H7 (cell line): Measurements from ENCODE around the gene SGK1. TPM values are rescaled to one million over a fixed set of nuclear protein-coding genes. Genes with fewer than 3 reads are reported as not detected.
"Not testable (repeated sequence)": the region's sequence is repeated elsewhere in the genome, so short reads cannot be mapped to it uniquely, and the experiment has no call there.

Experiments used
- DNase-seq: peaks from one replicate; pipeline ENCODE4 v3.0.0; 2012
- H3K27me3 ChIP-seq: 2 replicates; pipeline ENCODE4 v1.6.0; 2011; ENCODE audit warnings: mild to moderate bottlenecking, low read length; ENCODE audit not compliant: control insufficient read depth, insufficient read depth
- H3K36me3 ChIP-seq: replicated peaks from 2 replicates; pipeline ENCODE4 v1.5.1; 2011; ENCODE audit warnings: low read length; ENCODE audit not compliant: control insufficient read depth, insufficient read depth
- H3K4me3 ChIP-seq: 2 replicates; pipeline ENCODE4 v1.5.1; 2011; ENCODE audit warnings: low read depth, mild to moderate bottlenecking, control low read depth, low read length, moderate library complexity; ENCODE audit not compliant: insufficient read depth
- total RNA-seq: library from RNA; depleted of rRNA; stranded (reverse); fragments of >200 nt; shearing (Covaris generic); gene quantifications from 2 replicates; pipeline ENCODE4 v1.2.3, GENCODE V29; 2014

The SGK1 gene
- total RNA-seq, 1 experiment from 2014 or later: 12.8 TPM

DNA sequence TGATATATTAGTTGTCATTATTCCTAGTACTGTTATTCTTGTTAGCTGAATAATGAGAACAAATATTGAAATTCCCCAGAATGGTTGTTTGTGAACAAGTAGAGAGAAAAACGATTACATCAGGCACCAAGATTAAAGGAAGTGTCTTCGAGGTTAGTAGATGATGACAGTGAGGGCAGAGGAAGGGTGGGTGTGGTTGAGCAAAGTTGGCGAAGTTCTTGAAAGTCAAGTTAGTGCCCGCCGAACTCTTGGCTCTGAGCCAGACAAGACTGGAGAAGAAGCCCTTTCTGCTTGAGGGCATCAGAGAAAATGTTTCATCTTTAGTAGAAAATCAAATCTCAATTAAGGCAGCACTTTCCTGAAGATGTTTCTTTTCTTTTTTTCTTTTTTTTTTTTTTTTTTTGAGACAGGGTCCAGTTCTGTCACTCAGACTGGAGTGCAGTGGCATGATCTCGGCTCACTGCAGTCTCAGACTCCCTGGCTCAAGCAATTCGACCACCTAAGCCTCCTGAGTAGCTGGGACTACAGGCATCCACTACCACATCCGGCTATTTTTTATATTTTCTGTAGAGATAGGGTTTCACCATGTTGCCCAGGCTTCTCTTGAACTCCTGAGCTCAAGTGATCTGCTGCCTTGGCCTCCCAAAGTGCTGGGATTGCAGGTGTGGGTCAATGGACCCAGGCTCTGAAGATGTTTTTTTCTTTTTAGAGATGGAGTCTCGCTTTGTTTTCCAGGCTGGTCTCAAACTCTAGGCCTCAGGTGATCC is 77.1 kb downstream of the SGK1 start:
- no peak overlapping the region for H3K4me3 ChIP-seq
- H3K36me3 ChIP-seq: no peaks in the 10 kb centered on the region
- H3K27me3 ChIP-seq: no peaks in the 10 kb centered on the region
- DNase-seq: no peak

DNA sequence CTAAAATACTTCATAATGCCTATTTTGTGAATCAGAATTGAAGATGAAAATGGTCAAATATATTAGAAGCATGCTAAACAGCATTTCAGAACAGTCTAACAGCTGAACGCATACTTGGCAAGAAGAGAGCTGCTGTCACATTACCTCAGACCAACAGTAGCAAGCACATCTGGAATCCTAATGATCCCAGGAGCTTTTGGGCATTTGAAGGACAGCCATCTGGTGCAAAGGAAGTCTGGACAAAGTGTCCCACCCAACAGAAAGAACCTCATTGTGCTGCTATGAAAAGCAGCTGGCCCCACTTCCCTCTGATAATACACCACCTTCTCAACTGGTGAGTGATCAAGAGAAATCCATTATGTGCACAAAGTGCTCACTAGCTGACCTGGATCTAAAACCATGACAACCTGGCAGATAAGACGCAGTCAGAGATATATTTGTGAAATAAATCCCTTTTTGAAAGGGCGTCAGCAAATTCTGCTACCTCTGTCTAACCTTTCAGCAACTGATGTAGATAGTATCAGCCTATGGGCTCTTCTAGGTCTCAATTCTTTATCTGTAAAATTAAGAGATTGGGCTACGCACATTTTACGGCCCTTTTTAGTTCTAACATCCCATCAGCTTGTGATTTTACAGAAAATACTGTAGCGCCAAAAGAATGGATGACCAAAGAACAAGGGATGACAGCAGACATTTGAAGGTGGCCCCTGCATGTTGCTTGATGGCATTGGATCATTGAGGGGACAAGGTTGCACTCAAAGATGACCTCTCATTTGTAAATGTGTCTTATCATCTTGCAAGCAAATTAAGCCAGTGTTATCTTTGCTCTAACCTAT is 78.7 kb downstream of the SGK1 start:
- no peaks in the 10 kb centered on the region for H3K27me3 ChIP-seq
- no peak overlapping the region for H3K4me3 ChIP-seq
- H3K36me3 ChIP-seq: no peaks in the 10 kb centered on the region
- DNase-seq: no peak

DNA sequence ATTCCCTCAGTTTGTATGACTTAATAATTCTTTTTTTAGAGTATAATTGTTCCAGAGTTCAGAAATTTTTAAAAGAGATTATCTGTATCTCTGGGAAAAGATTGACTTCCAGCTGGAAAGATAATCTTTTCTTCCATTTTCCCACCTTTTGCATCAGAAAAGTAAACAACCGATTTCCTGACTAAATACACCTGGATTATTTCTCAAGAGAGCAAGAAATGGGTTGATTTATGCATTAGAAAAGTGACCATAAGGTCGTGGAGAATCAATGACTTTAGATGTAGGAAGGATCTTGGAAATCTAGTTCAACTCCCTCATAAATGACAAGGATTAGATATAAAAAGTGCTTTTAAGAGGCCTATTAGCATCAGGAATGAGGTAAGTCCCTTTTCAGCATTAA is 79.9 kb downstream of the SGK1 start:
- H3K27me3 ChIP-seq: no peaks in the 10 kb centered on the region
- DNase-seq: no peak
- no peak overlapping the region for H3K4me3 ChIP-seq
- H3K36me3 ChIP-seq: no peaks in the 10 kb centered on the region

DNA sequence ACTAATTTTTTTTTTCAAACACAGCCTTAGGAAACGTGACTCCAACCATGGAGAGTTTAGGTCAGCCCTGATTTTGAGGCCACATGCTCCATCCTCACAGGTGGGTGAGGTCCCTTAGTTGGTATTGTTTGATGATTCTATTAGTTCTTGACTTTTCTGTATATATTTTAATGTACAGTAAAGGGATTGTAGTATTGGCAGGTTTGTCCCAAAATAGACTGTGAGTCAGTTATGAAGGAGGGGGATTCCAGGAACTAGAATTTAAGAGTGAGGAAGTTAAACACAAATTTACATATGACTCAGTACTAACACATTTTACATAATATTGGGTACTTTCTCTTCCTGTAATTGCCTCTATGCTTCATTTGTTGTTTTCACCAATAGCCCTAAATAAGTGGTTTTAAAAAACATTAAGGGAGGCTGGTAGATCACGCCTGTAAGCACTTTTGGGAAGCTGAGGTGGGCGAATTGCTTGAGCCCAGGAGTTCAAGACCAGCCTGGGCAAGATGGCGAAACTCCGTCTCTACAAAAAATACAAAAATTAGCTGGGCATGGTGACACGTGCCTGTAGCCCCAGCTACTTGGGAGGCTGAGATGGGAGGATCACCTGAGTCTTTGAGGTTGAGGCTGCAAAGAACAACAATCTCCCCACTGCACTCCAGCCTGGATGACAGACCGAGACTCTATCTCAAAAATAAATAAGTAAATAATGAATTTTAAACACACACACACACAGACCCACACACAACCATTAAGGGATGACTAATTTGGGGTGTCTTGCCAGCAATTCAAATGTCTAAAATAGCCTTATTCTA is 81.8 kb downstream of the SGK1 start:
- DNase-seq: no peak
- Histone ChIP-seq H3K36me3 (no peaks in the 10 kb centered on the region), H3K27me3 (no peaks in the 10 kb centered on the region), H3K4me3 (no peak overlapping the region)

DNA sequence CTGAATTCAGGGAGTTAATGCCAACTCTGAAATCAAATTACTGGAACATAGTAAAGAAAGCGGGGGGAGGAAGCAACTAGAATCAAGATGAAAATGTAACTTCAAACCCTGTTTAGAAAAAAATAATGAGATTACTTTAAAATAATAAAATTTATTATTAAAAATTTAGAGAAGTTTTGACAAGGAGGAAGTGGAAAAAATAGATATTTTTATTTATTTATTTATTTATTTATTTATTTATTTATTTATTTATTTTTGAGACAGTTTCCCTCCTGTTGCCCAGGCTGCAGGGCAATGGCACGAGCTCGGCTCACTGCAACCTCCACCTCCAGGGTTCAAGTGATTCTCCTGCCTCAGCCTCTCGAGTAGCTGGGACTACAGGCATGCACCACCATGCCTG is 82.6 kb downstream of the SGK1 start:
- DNase-seq, H3K4me3 ChIP-seq, H3K36me3 ChIP-seq, H3K27me3 ChIP-seq: not testable (repeated sequence)

DNA sequence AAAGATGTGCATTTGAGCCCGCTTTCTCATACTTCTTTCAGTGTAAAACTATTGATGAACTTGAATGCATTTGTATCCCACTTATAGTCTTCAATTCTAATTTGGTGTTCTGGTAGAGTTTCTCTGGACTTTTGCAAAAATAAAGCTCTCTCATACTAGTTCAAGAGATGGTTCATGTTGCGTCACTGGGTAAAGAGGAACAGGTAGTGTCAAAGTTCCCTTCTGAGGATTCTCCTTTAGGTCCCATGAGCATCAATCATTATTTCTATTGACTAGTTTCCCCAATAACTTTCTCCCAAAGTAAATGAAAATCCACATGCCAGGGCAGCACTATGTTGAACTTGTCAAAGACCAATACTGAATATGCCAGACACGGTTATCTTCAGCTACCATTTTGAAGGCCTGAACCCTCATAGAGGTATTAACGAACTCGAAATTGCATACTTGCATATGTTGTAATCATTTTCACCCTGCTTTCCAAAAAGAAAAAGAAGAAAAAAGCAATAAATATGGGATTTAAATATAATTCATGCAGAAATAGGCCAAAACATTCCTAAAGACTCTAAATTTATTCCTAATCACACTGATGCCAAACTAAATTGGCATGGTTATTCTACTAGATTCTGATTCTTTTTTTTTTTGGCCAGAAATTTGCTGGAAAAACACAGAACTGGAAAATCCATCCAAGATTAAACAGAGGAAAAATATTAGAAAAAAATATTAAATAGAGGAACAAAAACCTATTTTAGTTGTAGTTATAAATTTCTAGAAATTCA is 84.5 kb downstream of the SGK1 start:
- Histone ChIP-seq H3K4me3 (no peak overlapping the region), H3K36me3 (no peaks in the 10 kb centered on the region), H3K27me3 (no peaks in the 10 kb centered on the region)
- DNase-seq: no peak

DNA sequence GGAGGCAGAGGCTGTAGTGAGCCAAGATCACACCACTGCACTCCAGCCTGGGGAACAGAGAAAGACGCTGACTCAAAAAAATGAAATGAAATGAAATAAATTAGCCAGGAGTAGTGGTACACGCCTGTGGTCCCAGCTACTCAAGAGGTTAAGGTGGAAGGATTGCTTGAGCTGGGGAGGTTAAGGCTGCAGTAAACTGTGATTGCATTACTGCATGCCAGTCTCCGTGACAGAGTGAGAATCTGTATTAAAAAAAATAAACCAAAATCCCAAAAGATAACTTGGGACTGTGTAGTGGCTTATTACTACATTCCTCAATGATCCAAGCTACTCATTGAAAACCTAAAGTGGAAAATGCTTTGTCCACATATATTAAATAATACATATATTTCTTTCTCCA is 87.0 kb downstream of the SGK1 start:
- H3K36me3 ChIP-seq: no peaks in the 10 kb centered on the region
- no peak overlapping the region for H3K4me3 ChIP-seq
- no peaks in the 10 kb centered on the region for H3K27me3 ChIP-seq
- no peak for DNase-seq

DNA sequence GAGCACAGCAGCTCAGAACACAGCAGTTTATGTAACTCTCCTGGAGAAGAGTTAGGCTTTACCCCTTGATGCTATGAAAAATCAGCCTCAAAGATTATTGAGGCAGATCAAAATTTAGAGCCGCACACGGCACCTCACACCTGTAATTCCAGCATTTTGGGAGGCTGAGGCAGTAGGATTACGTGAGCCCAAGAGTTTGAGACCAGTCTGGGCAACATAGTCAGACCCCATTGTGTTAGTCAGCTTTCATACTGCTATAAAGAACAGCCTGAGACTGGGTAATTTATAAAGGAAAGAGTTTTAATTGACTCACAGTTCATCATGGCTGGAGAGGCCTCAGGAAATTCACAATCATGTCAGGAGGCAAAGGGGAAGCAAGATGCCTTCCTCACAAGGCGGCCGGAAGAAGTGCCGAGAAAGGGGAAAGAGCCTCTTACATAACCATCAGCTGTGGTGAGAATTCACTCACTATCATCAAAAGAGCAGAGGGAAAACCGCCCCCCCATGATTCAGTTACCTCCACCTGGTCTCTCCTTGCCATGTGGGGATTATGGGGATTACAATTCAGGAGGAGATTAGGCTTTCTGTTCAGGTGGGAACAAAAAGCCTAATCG is 87.7 kb downstream of the SGK1 start:
- no peak for DNase-seq
- Histone ChIP-seq H3K4me3 (no peak overlapping the region), H3K36me3 (no peaks in the 10 kb centered on the region), H3K27me3 (no peaks in the 10 kb centered on the region)

DNA sequence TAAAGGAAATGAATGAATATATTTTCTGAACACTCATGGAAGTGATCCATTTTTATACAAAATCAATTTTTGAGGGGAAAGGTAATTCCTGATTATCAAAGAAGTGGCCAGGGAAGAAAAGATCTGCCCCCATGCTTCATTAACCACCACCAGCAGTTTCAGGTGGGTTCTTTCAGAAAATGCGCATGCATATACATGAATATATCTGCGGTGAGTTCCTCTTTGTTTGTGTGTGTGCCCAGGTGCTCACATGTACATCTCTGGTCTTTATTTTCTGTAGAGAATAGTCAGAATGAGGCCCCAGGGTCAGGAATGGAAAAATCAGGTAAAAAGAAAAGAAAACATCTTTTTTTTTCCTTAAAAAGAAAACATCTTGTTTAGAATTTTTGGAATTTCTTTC is 88.4 kb downstream of the SGK1 start:
- no peaks in the 10 kb centered on the region for H3K36me3 ChIP-seq
- DNase-seq: peak; percentile 27
- no peak overlapping the region for H3K4me3 ChIP-seq
- no peaks in the 10 kb centered on the region for H3K27me3 ChIP-seq

DNA sequence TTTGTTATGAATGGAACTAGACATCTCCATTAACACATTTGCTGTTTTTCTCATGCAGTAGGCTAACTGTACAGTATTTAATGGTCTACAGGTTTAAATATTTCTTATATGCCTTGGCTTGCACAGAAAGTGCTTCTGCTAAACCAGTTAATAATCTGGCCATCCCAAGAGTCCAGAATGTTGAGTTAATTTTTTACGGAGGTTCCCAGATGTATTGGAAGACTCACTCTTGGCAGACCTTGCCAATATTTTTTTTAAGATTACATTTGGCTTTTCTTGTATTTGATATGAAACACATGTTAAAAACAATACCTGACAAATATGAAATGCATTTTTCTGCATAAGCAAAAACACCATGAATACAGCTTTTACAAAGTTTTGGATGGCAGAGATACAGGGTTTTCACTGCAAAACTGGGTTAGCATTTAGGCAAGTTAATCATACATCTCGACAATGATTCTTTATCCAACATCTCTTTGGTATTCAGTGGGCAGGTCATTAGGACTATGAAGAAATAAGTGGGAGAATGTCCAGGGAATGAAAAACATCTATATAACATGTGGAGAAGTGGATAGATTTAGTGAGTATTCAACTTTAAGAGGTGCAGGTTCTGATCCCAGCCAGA is 94.0 kb downstream of the SGK1 start:
- DNase-seq: no peak

DNA sequence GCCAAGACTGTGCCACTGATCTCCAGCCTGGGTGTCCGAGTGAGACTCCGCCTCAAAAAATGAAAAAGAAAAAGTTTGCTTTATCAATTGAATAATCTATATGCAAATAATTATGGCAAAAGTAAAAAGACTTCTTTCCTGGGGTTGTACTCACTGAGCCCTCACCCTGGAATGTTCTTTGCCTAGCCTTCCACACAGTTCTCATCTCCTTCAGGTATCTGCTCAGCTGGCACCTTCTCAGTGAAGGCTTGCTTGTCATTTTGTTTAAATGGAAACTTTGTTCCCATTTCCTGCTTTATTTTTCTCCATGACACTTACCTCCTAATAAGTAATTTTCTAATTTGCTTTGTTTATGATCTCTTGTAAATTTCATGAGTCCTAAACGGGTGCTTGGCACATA is 96.7 kb downstream of the SGK1 start:
- Histone ChIP-seq H3K4me3 (no peak overlapping the region), H3K36me3 (no peaks in the 10 kb centered on the region), H3K27me3 (no peaks in the 10 kb centered on the region)
- no peak for DNase-seq

More for the DNA sequence above, 94.0 kb downstream of the SGK1 start:
- Histone ChIP-seq H3K4me3 (no peak overlapping the region), H3K36me3 (no peaks in the 10 kb centered on the region), H3K27me3 (no peaks in the 10 kb centered on the region)

DNA sequence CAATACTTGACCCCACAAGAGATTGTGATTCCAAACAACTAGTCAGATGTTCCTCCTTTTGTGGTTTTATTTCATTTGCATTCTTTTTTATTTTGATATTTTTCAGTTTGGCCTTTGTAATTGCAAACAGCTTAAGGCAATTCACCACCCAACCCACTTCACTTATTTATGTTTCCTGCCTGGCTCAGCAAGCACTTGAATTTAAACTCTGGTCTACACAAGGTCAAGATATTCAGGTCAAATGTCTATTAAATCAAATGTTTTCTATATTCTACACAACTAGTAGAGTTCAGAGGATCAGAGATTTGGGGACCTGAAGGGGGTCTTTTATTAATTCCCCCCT is 100.1 kb downstream of the SGK1 start:
- DNase-seq: no peak
- Histone ChIP-seq H3K27me3 (no peaks in the 10 kb centered on the region), H3K4me3 (no peak overlapping the region), H3K36me3 (no peaks in the 10 kb centered on the region)

DNA sequence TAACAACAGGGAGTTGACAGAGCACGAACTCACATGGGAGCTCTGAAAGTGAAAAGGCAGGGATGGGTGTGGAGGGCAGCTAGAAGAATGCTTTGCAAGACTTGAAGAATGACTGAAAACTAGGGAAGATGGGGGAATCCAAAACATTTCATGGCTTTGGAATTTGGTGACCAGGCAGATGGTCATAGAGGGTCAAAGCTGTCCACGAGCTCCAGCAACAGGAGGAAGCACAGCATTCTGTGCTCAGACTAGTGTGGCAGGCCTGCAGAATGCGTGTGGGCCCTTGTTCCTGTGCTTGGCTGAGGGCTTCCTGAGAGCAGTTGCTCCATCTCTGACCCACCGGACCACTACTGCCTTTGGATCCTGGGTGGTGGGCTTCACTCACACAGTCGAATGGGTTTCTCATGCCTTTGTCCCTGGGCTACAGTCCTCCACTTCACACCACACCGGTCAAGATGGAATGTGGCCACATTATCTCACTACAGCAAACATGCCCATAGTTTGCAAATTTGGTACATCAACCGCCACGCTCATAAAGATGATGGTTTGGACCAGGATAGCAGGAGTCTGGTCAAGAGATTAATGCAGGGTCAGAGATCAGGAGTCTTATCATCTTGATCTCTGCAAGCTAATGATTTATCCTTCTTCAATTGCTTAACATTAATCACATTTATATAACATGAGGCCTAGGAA is 100.7 kb downstream of the SGK1 start:
- H3K36me3 ChIP-seq: no peaks in the 10 kb centered on the region
- no peak overlapping the region for H3K4me3 ChIP-seq
- no peak for DNase-seq
- H3K27me3 ChIP-seq: no peaks in the 10 kb centered on the region
